GM19452 (cell line): ENCODE measurements around the gene SERINC1.
A peak's percentile ranks its signal among the peaks of the same experiment; 100 is the strongest.
"Not testable (repeated sequence)": the region's sequence is repeated elsewhere in the genome, so short reads cannot be mapped to it uniquely, and the experiment has no call there.

ENCODE experiments used
- ATAC-seq: cut with Tn5 transposase; IDR thresholded peaks from one replicate; pipeline ENCODE4 v1.9.1; 2021; ENCODE audit not compliant: unreplicated experiment

The SERINC1 gene

DNA sequence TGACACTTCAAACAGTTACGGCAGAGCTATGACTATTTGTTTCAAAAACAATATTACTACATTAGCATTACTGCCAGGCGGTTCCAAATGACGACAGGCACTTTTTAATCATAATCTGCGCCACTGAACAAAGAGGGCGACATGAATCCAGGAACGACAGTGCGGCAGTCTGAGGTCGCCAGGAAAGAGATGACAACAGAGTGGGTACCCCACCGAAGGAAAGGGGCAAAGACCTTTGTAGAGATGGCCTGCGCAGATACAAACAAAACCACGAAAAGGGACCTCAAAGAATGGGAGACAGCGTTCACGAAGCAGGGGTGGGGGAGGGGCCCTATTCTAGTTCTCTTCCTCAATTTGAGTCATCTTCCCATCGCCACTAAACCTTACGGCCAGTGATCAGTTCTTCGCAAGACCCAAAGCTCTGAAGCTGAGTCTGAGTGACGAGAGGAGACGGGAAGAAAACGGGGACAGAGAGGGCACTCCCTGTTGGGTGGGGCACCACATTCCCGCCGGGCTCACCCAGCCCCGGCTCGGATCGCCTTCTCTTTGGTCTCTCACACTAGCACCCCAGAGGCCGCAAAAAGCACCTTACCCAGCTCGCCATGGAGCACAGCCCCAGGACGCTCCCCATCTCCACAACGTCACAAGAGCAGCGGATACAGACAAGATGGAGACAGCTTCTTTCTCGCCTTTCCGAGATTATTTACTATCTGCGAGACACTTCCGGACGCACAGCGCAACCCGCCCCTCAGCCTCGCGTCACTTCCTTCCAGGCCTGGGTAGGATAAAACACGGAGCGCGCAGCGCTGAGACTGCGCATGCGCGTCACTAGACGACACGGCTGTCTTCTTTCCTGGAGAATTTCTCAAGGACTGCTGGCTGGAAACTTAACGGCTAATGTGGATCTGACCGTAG is at the start of gene SERINC1:
Gene SERINC1, minus strand, starts transcription at position 701 of the 915 bp plus-strand sequence. Its CDS starts 70 bp downstream, at position 631.
- ATAC-seq = peak; percentile 100

- ATAC-seq = no peak
Observed at GRCh38 chr6:122511193-122511924, 39.8 kb upstream of the SERINC1 start.

- ATAC-seq = not testable (repeated sequence)
Observed at GRCh38 chr6:122505170-122505569, 33.6 kb upstream of the SERINC1 start.

DNA sequence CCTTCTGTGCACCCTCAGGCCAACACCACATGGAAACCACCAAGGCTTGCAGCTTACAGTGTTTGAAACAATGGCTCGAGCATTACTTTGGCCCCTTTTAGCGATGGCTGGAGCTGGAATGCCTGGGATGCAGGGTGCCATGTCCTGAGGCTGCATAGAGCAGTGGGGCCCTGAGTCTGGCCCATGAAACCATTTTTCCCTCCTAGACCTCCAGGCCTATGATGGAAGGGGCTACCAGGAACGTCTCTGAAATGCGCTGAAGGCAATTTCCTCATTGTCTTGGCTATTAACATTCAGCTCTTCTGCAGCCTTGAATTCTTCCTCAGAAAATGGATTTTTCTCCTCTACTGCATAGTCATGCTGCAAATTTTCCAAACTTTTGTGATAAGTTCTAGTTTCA is 29.9 kb upstream of the SERINC1 start:
- no peak for ATAC-seq

DNA sequence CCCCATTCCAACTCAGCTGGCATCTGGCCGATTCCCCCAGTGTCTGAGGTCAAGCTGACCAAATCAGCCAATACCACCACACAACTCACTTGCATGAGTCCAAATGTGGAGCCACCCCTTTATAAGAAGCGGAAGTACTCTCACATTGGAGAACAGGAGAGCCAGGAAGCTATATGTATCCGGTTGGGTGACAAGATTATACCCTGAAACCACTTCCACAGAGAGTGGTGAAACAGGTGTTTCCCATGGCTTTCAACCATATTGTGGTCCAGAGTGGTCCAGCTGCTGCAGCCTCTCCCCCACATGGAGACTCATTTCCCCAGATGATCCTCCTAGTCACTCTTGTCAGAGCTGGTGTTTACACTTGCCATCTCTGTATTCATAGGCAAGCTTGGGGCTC is 24.0 kb upstream of the SERINC1 start:
- peak; percentile 71 for ATAC-seq

GRCh38 chr6:122494665-122495272 is 23.2 kb upstream of the SERINC1 start:
- no peak for ATAC-seq

DNA sequence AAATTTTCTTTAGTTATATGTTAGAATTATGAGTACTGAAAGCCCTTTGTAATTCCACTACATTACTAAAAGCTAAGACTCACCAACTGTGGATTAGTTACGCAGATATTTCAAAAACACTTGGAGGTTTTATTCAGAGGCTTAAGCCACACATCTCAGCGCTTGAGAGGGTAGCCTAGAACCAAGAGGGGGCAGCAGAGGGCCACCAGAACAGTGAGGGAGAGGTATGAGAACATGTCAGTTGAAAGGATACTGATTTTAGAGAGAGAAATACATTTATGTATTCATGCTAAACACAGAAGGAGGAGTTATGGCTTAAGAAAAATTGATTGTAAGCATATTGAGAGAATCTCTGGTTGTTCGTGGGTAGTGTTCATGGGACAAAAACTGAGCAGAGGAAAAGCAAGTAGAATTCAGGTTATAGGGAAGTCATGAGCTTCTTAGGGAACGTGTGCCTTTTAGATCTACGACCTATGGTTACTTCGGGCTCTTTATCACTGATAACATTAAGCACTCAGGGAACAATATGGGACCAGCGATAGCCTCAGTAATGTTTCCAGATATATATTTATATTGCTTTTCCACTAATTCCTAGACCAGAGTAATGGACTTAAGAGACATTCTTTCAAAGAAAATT is 20.4 kb upstream of the SERINC1 start:
- peak; percentile 85 for ATAC-seq

GRCh38 chr6:122490607-122491006 is 19.0 kb upstream of the SERINC1 start:
- ATAC-seq = no peak

GRCh38 chr6:122484760-122485159 is 13.2 kb upstream of the SERINC1 start:
- peak; percentile 78 for ATAC-seq

- no peak for ATAC-seq
Observed at GRCh38 chr6:122482750-122483080, 11.1 kb upstream of the SERINC1 start.

DNA sequence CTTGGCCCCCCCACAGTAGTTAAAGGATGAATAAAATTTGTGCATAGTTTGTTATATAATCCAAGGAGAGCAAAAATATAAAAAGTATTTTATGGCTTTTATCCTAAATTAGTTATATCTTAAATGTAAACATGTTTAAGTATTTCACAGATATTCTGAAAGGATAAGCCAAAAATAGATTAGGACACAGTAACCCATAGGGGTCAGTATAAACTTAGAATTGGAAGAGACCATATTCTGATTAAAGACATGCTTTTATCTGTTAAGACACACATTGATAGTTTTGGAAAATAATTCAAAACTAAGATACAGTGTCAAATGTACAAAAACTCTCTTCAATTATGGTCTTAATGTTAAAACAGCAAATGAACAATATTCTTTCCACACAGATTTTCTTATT is 4.5 kb upstream of the SERINC1 start:
- no peak for ATAC-seq

DNA sequence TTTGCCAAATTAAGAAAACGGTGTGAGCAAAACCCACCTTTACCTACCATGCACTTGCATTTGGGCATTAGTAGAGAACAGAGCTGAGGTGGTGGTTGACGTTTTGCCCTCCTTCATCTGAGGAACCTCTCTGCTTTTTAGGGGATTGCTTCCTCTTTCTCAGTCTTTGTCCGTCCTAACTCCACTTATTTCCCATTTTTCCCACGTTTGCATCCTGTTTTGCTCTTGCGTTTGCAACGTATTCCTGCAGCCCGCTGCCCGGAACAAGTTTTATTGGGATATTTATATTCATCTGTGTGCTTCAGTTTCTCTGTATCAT is 374 bp upstream of the SERINC1 start:
- ATAC-seq = peak; percentile 62

DNA sequence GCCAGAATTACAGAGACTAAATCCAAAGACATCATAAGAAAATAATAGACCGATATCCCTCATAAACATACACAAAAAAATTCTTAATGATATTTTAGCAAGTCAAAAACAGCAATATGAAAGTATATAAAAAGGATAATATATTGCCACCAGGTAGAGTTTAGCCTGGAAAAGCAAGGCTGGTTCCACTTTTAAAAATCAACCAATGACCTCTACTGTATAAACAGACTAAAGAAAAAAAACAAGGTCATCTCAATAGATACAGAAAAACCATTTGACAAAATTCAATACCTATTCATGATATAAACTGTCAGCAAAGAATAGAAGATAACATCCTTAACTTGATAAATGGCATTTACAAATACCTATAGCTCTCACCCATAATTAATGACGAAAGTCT is 9.7 kb downstream of the SERINC1 start:
- no peak for ATAC-seq

DNA sequence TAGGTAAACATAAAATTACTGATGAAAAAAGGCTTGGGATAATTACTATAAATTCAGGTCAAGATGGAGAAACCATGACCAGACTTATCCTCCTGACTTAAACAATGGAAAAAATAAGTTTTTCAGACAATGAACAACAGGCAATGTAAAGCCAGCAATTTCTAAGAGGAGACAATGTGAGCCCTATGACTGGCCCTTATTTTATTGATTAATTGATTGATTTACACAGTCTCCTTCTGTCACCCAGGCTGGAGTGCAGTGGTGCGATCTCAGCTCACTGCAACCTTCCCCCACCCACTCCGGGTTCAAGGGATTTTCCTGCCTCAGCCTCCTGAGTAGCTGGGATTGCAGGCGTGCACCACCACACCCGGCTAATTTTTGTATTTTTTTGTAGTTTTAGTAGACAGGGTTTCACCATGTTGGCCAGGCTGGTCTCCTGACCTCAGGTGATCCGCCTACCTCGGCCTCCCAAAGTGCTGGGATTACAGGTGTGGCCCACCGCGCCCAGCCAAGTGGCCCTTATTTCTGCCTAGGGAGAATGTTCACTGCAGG is 11.7 kb downstream of the SERINC1 start:
- not testable (repeated sequence) for ATAC-seq

GRCh38 chr6:122459240-122459639 is 12.4 kb downstream of the SERINC1 start:
- no peak for ATAC-seq

DNA sequence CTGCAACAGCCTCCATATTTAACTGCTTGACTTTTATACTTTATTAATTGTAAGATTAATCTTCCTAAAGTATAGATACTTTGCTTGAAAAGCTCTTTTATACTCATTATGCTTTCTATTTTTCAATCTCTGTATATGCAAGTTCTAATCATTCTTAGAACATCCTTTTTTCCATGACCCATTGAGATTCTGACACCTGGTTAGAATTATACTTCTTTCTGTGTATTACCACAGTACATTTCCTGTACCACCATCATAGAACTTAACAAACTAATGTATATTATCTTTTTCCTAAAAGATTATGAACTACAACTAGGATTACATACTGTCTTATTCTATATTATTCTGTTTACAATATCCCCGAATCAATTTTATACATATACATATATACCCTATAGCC is 13.5 kb downstream of the SERINC1 start:
- ATAC-seq = no peak

- ATAC-seq = not testable (repeated sequence)
Observed at GRCh38 chr6:122455116-122455515, 16.5 kb downstream of the SERINC1 start.

DNA sequence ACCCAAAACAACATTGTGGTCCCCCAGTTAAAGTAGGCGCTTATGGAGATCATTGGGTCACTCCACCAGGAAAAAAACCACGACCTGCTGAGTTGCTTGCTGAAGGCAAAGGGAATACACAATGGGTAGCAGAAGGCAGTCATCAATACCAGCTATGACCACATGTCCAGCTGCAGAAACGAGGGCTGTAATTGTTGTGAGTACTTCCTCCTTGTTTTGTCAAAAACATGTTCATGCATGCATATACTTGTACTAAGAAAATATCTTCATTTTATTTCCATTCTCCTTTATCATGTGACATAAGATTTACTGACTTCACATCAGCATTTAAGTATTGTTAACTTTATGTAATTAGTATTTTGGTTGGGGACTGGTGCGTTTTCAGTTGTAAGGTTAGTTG is 16.9 kb downstream of the SERINC1 start:
- no peak for ATAC-seq

DNA sequence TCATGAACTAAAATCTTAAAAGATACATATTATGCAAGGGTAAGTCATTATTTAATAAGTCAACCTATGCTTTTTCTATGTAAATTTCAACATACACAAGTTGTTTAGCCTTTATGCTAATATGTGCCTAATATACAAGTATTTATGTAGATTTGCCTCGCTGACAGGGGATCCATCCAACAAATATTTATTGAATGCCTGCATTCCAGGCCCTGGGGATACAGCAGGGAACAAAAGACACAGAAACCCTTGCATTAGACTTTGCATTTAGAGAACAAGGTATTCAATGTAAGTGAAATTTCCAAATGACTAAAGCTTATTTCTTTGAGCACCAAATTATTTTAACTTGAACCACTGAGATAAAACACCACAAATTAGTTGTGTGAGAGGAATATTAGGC is 19.1 kb downstream of the SERINC1 start:
- no peak for ATAC-seq

GRCh38 chr6:122449069-122449468 is 22.5 kb downstream of the SERINC1 start:
- ATAC-seq = no peak

DNA sequence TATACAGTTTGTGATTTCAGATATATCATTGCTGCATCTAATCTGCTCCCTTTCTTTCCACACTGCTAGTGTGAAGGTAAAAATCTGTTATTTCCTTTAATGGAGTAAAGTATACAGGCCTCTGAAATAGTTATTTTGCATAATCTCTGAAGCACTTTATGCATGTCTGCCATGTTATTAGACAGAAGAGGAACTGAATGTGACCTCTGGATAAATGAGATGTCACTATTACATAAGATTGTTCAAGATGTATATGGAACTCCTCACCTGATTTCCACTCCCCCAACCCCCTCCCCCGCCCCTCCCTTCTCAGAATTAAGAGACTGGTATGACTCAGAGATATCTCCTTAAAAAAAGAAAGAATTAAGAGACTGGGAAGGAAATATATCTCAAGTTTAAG is 26.3 kb downstream of the SERINC1 start:
- ATAC-seq = no peak
